Osteocyte (in vitro differentiated cells): ENCODE data around the gene ARHGAP12. TPM values are rescaled to one million over a fixed set of nuclear protein-coding genes. Genes with fewer than 3 reads are reported as not detected.

Experiments
- DNase-seq: peaks from one replicate; pipeline ENCODE4 v3.0.0; 2021; ENCODE audit warnings: mixed read lengths; ENCODE audit not compliant: unreplicated experiment; ENCODE audit errors: extremely low spot score
- H3K27ac Mint-ChIP-seq: one replicate; pipeline ENCODE4 v1.8.0; 2021; ENCODE audit warnings: mild to moderate bottlenecking, mixed read lengths; ENCODE audit not compliant: unreplicated experiment
- H3K27me3 Mint-ChIP-seq: one replicate; pipeline ENCODE4 v1.8.0; 2021; ENCODE audit warnings: mixed read lengths; ENCODE audit not compliant: unreplicated experiment
- H3K36me3 Mint-ChIP-seq: one replicate; pipeline ENCODE4 v1.8.0; 2021; ENCODE audit warnings: mixed read lengths; ENCODE audit not compliant: unreplicated experiment
- H3K4me1 Mint-ChIP-seq: one replicate; pipeline ENCODE4 v1.8.0; 2021; ENCODE audit warnings: mixed read lengths; ENCODE audit not compliant: unreplicated experiment
- H3K4me3 Mint-ChIP-seq: one replicate; pipeline ENCODE4 v1.8.0; 2021; ENCODE audit warnings: mild to moderate bottlenecking, moderate library complexity, mixed read lengths; ENCODE audit not compliant: unreplicated experiment
- H3K9me3 Mint-ChIP-seq: one replicate; pipeline ENCODE4 v1.8.0; 2021; ENCODE audit warnings: mixed read lengths; ENCODE audit not compliant: unreplicated experiment
- CTCF ChIP-seq: fragments of 200-600 bp; sonication (generic); IDR thresholded peaks from 2 replicates; pipeline ENCODE4 v1.5.0; 2021; ENCODE audit warnings: antibody characterized with exemption, mild to moderate bottlenecking, moderate library complexity
- total RNA-seq: library from RNA; stranded (reverse); gene quantifications from 2 replicates; pipeline ENCODE4 v1.2.1, GENCODE V29; 2021

ARHGAP12 gene
- total RNA-seq, 1 donor from 2014 or later = 18.8 TPM

GRCh38 chr10:31924833-31925232 is 3.8 kb downstream of the ARHGAP12 start:
- Mint-ChIP-seq H3K4me3 (no peak overlapping the region), H3K27me3 (no peaks in the 10 kb centered on the region), H3K4me1 (peaks cover 32% of the 10 kb centered on the region), H3K9me3 (no peaks in the 10 kb centered on the region), H3K36me3 (peaks cover 2% of the 10 kb centered on the region), H3K27ac (no peak overlapping the region)
- no peak for DNase-seq
- no peak for TF ChIP-seq CTCF

- H3K4me1 Mint-ChIP-seq = peaks cover 26% of the 10 kb centered on the region
- no peak overlapping the region for H3K4me3 Mint-ChIP-seq
- H3K9me3 Mint-ChIP-seq = no peaks in the 10 kb centered on the region
- TF ChIP-seq CTCF = no peak
- H3K27me3 Mint-ChIP-seq = no peaks in the 10 kb centered on the region
- no peak overlapping the region for H3K27ac Mint-ChIP-seq
- no peak for DNase-seq
- H3K36me3 Mint-ChIP-seq = peaks cover 2% of the 10 kb centered on the region
Observed at GRCh38 chr10:31923389-31923788, 5.2 kb downstream of the ARHGAP12 start.

- H3K27ac Mint-ChIP-seq = no peak overlapping the region
- no peaks in the 10 kb centered on the region for H3K9me3 Mint-ChIP-seq
- H3K4me1 Mint-ChIP-seq = peaks cover 15% of the 10 kb centered on the region
- no peaks in the 10 kb centered on the region for H3K27me3 Mint-ChIP-seq
- TF ChIP-seq CTCF = no peak
- H3K4me3 Mint-ChIP-seq = no peak overlapping the region
- DNase-seq = no peak
- H3K36me3 Mint-ChIP-seq = peaks cover 2% of the 10 kb centered on the region
Observed at GRCh38 chr10:31921031-31921430, 7.6 kb downstream of the ARHGAP12 start.

- TF ChIP-seq CTCF = no peak
- no peaks in the 10 kb centered on the region for H3K9me3 Mint-ChIP-seq
- peaks cover 2% of the 10 kb centered on the region for H3K36me3 Mint-ChIP-seq
- H3K27ac Mint-ChIP-seq = no peak overlapping the region
- H3K4me3 Mint-ChIP-seq = no peak overlapping the region
- no peaks in the 10 kb centered on the region for H3K27me3 Mint-ChIP-seq
- no peak for DNase-seq
- H3K4me1 Mint-ChIP-seq = peaks cover 14% of the 10 kb centered on the region
Observed at GRCh38 chr10:31920538-31920937, 8.1 kb downstream of the ARHGAP12 start.

GRCh38 chr10:31918671-31919409 is 9.8 kb downstream of the ARHGAP12 start:
- no peaks in the 10 kb centered on the region for H3K9me3 Mint-ChIP-seq
- DNase-seq = no peak
- no peak overlapping the region for H3K27ac Mint-ChIP-seq
- H3K27me3 Mint-ChIP-seq = no peaks in the 10 kb centered on the region
- peaks cover 14% of the 10 kb centered on the region for H3K4me1 Mint-ChIP-seq
- no peak overlapping the region for H3K4me3 Mint-ChIP-seq
- no peak for TF ChIP-seq CTCF
- peaks cover 2% of the 10 kb centered on the region for H3K36me3 Mint-ChIP-seq
